NCI-H1436 (cell line): Measurements from ENCODE around the gene METTL26.
A peak's percentile ranks its signal among the peaks of the same experiment; 100 is the strongest.

Experiments
- DNase-seq: peaks from one replicate; lab custom pipeline; 2025; lab: John Stamatoyannopoulos, UW

Gene METTL26

GRCh38 chr16:638034-638543 lies 2.0 kb upstream of the METTL26 start:
- DNase-seq: no peak

- DNase-seq: peak; percentile 84
Observed at GRCh38 chr16:637081-638018, 1.2 kb upstream of the METTL26 start.

GRCh38 chr16:635573-636205 lies 416 bp downstream of the METTL26 start:
- no peak for DNase-seq

- DNase-seq: no peak
Observed at GRCh38 chr16:634996-635395, 1.1 kb downstream of the METTL26 start.

- no peak for DNase-seq
Observed at GRCh38 chr16:634051-634670, 1.9 kb downstream of the METTL26 start.

GRCh38 chr16:633336-634050 lies 2.6 kb downstream of the METTL26 start:
- DNase-seq: no peak

- no peak for DNase-seq
Observed at GRCh38 chr16:632486-633335, 3.4 kb downstream of the METTL26 start.

GRCh38 chr16:631808-632358 lies 4.2 kb downstream of the METTL26 start:
- DNase-seq: no peak

GRCh38 chr16:630815-631405 lies 5.2 kb downstream of the METTL26 start, which contains the start of gene WFIKKN1:
TSS of gene WFIKKN1 (plus strand) at chr16:630985. CDS start at chr16:631254, 269 bp downstream.
- no peak for DNase-seq

GRCh38 chr16:630249-630814 lies 5.8 kb downstream of the METTL26 start:
- DNase-seq: no peak

- DNase-seq: no peak
Observed at GRCh38 chr16:629833-630248, 6.3 kb downstream of the METTL26 start.

- DNase-seq: no peak
Observed at GRCh38 chr16:629185-629832, 6.8 kb downstream of the METTL26 start.

- DNase-seq: no peak
Observed at GRCh38 chr16:628321-629061, 7.6 kb downstream of the METTL26 start.

- no peak for DNase-seq
Observed at GRCh38 chr16:627454-628239, 8.5 kb downstream of the METTL26 start.

- no peak for DNase-seq
Observed at GRCh38 chr16:626787-627453, 9.2 kb downstream of the METTL26 start.

- no peak for DNase-seq
Observed at GRCh38 chr16:625977-626765, 9.9 kb downstream of the METTL26 start.
